Progenitor cell of endocrine pancreas (in vitro differentiated cells): Measurements from ENCODE around the gene GPS1. TPM values are rescaled to one million over a fixed set of nuclear protein-coding genes. Genes with fewer than 3 reads are reported as not detected.

Source experiments
- DNase-seq: peaks from one replicate; pipeline ENCODE4 v3.0.0; 2021; ENCODE audit warnings: low spot score; ENCODE audit not compliant: unreplicated experiment
- H3K27ac Mint-ChIP-seq: 2 replicates; pipeline ENCODE4 v1.8.0; 2021; ENCODE audit warnings: mild to moderate bottlenecking, moderate library complexity, mixed read lengths
- H3K27me3 Mint-ChIP-seq: 2 replicates; pipeline ENCODE4 v1.8.0; 2021; ENCODE audit warnings: mixed read lengths
- H3K36me3 Mint-ChIP-seq: 2 replicates; pipeline ENCODE4 v1.8.0; 2022; ENCODE audit warnings: mixed read lengths; ENCODE audit not compliant: insufficient read depth
- H3K4me1 Mint-ChIP-seq: 2 replicates; pipeline ENCODE4 v1.8.0; 2021; ENCODE audit warnings: low read depth, mixed read lengths
- H3K4me3 Mint-ChIP-seq: 2 replicates; pipeline ENCODE4 v1.8.0; 2021; ENCODE audit warnings: low read depth, mild to moderate bottlenecking, moderate library complexity, mixed read lengths
- H3K9me3 Mint-ChIP-seq: 2 replicates; pipeline ENCODE4 v1.8.0; 2021; ENCODE audit warnings: low read depth, mixed read lengths
- CTCF ChIP-seq: fragments of 200-600 bp; sonication (generic); IDR thresholded peaks from one replicate; pipeline ENCODE4 v1.5.0; 2021; ENCODE audit warnings: antibody characterized with exemption, mild to moderate bottlenecking; ENCODE audit not compliant: unreplicated experiment
- total RNA-seq: library from RNA; stranded (reverse); gene quantifications from 2 replicates; pipeline ENCODE4 v1.2.1, GENCODE V29; 2021

Gene GPS1
- total RNA-seq, 1 donor from 2014 or later = 137 TPM

- H3K36me3 Mint-ChIP-seq = peaks cover 2% of the 10 kb centered on the region
- no peaks in the 10 kb centered on the region for H3K9me3 Mint-ChIP-seq
- no peak for DNase-seq
- peaks cover 2% of the 10 kb centered on the region for H3K4me1 Mint-ChIP-seq
- TF ChIP-seq CTCF = no peak
- H3K4me3 Mint-ChIP-seq = no peak overlapping the region
- H3K27me3 Mint-ChIP-seq = no peaks in the 10 kb centered on the region
- H3K27ac Mint-ChIP-seq = no peak overlapping the region
These were observed 5.3 kb downstream of the GPS1 start for GRCh38 chr17:82056729-82057621.

- Mint-ChIP-seq H3K4me1 (peaks cover under 1% of the 10 kb centered on the region), H3K27ac (no peak overlapping the region), H3K36me3 (peaks cover 2% of the 10 kb centered on the region), H3K4me3 (no peak overlapping the region), H3K27me3 (no peaks in the 10 kb centered on the region), H3K9me3 (no peaks in the 10 kb centered on the region)
- no peak for TF ChIP-seq CTCF
- no peak for DNase-seq
These were observed 6.6 kb downstream of the GPS1 start for GRCh38 chr17:82058230-82058854.

- Mint-ChIP-seq H3K27me3 (no peaks in the 10 kb centered on the region), H3K27ac (no peak overlapping the region), H3K36me3 (peaks cover 2% of the 10 kb centered on the region), H3K4me1 (no peaks in the 10 kb centered on the region), H3K4me3 (no peak overlapping the region), H3K9me3 (no peaks in the 10 kb centered on the region)
- DNase-seq = no peak
- no peak for TF ChIP-seq CTCF
These were observed 7.2 kb downstream of the GPS1 start for GRCh38 chr17:82058855-82059249.

- Mint-ChIP-seq H3K9me3 (no peaks in the 10 kb centered on the region), H3K4me3 (no peak overlapping the region), H3K27me3 (no peaks in the 10 kb centered on the region), H3K4me1 (no peaks in the 10 kb centered on the region), H3K36me3 (peaks cover 2% of the 10 kb centered on the region), H3K27ac (no peak overlapping the region)
- no peak for DNase-seq
- no peak for TF ChIP-seq CTCF
These were observed 7.7 kb downstream of the GPS1 start for GRCh38 chr17:82059272-82060000.

- Mint-ChIP-seq H3K4me3 (no peak overlapping the region), H3K4me1 (no peaks in the 10 kb centered on the region), H3K9me3 (no peaks in the 10 kb centered on the region), H3K27me3 (no peaks in the 10 kb centered on the region), H3K36me3 (peaks cover 2% of the 10 kb centered on the region), H3K27ac (no peak overlapping the region)
- DNase-seq = no peak
- no peak for TF ChIP-seq CTCF
These were observed 8.3 kb downstream of the GPS1 start for GRCh38 chr17:82060001-82060380.
